HG03342 (cell line): ENCODE measurements around the gene TXNDC11.

Experiments
- ATAC-seq: cut with Tn5 transposase; IDR thresholded peaks from one replicate; pipeline ENCODE4 v1.9.1; 2021; ENCODE audit warnings: mild to moderate bottlenecking, moderate library complexity; ENCODE audit not compliant: unreplicated experiment

The TXNDC11 gene

DNA sequence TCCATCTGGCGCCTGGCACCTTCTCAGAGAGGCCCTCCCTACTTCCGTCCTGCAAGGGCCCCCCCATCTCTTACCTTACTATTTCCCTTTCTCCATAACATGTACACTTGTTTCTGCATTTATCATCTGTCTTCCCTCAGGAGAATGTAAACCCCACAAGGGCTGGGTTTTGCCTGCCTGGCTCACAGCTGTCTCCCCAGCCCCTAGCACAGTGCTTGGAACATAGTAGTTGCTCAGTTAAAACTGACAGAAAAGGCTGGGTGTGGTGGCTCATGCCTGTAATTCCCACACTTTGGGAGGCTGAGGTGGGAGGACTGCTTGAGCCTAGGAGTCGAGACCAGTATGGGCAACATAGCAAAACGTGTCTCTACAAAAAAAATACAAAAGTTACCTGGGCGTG lies 80.1 kb downstream of the TXNDC11 start:
- no peak for ATAC-seq

DNA sequence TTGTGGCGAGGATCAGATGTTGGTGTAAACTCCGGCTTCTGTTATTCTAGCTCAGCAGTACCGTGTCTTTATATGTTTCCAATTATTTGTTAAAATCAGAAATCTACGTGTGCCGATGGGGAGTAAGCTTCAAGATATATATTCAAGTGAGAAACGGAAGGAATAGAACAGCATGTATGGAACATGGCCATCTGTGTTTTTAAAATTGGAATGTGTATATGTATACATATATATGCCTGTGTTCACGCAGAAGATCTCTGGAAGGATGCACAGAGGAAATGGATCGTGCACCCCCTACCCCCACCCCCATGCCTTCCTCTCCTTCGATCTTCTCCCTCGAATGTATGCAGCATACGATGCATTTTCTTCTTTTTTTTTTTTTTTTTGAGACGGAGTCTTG lies 82.1 kb downstream of the TXNDC11 start:
- ATAC-seq: no peak

DNA sequence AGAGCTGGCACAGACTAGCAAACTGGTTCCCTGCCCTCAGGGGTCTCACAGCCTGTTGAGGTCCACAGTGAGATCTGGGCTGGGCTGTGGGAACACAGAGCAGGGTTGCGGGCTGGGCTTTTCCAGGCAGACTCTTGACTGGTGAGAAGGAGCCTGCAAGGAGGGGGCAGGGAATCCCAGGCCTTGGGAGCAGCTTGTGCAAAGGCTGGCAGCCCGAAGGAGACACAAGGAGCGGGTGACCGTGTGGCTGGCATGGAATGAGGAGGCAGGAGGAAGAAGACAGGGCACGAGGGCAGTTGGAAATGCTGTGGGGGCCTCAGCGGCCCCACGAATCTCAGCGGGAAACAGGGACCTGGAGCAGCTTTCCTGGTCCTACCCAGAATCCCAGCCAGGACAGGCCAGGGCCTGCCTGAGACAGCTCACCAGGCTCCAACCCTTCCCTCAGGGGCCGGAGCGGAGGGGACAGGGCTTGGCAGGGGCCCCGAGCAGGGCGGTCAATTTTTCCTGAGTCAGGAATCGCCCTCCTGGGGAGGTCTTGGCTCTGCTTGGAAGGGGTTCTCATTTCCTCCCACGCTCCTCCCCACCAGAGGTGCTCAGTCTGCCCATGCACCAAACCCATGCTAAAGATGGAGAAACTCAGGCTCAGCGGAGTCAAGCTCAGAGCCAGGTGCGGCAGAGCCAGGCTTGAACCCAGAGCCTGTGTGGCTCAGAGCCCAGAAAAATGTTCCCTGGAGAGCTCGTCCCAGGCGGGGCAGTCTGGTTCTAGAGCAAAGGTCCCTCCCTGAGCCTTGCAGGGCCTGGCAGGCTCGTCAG lies 83.6 kb downstream of the TXNDC11 start:
- no peak for ATAC-seq

- no peak for ATAC-seq
Observed at GRCh38 chr16:11657556-11657955, 85.1 kb downstream of the TXNDC11 start.

DNA sequence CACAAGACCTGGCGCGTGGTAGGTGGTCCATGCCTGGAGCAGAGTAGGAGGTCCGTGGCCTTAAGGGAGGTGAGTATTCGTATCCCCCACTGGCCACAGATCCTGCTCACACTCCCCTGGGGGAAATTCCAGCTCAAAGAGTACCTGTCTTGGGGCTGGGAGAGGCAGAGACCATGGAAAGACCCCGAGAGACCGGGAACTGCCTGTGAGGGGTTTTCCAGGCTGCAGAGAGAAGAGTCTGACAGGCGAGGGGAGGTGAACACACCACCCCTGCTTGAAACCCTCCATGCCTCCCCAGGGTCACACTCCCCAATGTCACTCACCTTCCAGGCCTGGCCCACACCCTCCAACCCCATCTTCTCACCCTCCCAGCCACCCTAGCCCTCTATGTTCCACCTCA lies 87.0 kb downstream of the TXNDC11 start:
- no peak for ATAC-seq

DNA sequence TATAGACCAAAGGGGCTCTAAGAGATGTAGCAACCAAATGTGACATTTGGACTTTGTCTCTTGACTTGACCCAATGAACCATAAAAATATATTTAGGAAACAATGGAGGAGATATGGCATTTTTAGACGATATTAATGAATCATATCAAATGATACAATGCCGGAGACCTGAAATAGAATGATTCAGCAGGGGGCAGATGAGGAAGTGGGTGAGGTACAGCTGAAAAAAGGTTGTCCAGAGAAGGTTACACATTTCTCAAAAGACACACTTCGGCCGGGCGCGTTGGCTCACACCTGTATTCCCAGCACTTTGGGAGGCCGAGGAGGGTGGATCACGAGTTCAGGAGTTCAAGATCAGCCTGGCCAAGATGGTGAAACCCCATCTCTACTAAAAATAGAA lies 90.9 kb downstream of the TXNDC11 start:
- ATAC-seq: no peak

DNA sequence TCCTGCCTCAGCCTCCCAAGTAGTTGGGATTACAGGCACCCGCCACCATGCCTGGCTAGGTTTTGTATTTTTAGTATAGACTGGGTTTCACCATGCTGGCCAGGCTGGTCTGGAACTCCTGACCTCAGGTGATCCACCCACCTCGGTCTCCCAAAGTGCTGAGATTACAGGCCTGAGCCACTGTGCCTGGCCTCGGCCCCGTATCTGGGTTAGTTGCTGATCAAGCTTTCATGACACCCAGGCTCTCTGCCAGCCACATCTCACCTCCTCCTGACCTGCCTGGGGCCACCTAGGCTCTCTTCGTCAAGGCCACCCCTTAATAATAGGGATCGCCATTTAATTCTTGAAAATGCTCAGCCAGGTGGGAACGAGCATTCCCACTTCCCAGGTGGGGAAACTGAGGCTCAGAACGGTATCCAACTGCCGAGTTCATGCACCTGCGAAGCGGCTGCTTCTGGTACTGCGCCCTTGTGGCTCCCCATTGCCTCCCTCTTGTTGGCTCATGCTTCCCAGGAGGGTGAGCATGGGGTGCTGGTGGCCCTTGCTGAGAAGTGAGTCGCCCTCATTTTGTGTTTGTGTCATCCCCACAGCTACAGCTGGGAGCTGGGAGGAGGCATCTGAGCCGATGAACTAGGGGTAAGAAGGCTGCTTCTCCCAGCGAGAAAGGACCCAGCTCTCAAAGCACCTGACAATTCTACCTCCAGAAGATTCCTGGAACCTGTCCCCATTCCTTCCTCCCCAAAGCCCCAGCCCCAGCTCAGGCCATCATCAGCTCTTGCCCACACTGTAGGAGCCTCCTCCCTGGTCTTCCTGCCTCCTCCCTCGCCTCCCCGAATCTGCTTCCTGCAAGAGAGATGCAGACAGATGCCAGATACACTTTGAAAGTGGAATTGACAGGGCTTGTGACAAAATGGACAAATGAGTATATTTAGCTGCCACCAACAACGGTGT lies 91.7 kb downstream of the TXNDC11 start:
- no peak for ATAC-seq

DNA sequence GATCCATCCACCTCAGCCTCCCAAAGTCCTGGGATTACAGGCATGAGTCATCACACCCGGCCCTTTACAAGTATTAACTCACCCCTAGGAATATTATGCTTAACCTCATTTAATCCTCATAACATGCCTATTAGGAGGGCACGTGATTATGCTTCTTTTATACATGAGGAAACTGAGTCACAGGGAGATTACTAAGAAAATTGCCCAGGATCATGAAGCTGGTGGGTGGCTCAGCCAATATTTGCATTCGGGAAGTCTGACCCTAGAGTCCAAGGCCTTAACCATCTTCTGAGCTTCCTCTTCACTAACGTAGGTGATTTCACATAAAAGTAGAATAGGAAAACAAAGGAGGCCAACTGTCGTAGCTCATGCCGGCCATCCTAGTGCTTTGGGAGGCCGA lies 93.4 kb downstream of the TXNDC11 start:
- ATAC-seq: no peak

GRCh38 chr16:11642765-11643116 lies 99.9 kb downstream of the TXNDC11 start:
- no peak for ATAC-seq

GRCh38 chr16:11640987-11641817 lies 101.5 kb downstream of the TXNDC11 start:
- ATAC-seq: no peak

GRCh38 chr16:11639925-11640899 lies 102.4 kb downstream of the TXNDC11 start:
- ATAC-seq: no peak

DNA sequence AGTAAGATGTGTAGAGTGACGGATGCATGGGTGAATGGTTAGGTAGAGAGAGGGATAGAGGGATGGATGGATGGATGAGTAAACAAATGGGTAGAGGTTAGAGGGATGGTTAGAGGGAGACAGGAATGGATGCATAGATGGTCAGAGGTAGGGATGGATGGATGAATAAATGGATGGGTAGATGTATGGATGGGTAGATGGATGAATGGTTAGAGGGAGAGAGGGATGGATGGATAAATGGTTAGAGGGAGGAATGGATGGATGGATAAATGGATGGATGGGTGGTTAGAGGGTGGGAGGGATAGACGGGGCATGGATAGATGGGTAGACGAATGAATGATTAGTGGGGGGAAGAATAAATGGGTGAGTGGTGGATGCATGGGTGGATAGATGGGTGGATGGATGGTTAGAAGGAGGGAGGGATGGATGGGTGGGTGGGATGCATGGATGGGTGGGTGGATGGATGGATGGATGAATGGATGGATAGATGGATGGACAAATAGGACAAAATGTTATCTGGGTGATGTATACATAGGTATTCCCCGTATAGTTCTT lies 103.6 kb downstream of the TXNDC11 start:
- no peak for ATAC-seq

GRCh38 chr16:11638140-11638539 lies 104.5 kb downstream of the TXNDC11 start:
- ATAC-seq: no peak

DNA sequence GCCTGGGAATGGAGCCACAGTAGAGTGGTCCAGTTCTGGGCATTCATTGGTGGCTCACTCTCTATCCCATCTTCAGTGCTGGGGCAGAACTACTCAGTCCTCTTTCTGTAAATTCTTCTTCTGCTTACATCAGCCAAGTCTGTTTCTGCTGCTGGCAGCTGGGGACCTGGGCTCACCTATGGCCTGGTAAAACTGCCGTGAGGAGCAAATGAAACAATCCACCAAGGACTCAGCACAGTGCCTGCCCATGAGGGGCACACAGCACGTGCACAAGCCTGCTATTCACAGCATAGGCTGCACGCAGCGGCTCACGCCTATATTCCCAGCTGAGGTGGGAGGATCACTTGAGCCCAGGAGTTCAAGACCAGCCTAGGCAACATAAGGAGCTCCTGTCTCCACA lies 105.3 kb downstream of the TXNDC11 start:
- ATAC-seq: no peak

- ATAC-seq: no peak
Observed at GRCh38 chr16:11636172-11636721, 106.4 kb downstream of the TXNDC11 start.

- no peak for ATAC-seq
Observed at GRCh38 chr16:11635679-11636171, 106.9 kb downstream of the TXNDC11 start.

DNA sequence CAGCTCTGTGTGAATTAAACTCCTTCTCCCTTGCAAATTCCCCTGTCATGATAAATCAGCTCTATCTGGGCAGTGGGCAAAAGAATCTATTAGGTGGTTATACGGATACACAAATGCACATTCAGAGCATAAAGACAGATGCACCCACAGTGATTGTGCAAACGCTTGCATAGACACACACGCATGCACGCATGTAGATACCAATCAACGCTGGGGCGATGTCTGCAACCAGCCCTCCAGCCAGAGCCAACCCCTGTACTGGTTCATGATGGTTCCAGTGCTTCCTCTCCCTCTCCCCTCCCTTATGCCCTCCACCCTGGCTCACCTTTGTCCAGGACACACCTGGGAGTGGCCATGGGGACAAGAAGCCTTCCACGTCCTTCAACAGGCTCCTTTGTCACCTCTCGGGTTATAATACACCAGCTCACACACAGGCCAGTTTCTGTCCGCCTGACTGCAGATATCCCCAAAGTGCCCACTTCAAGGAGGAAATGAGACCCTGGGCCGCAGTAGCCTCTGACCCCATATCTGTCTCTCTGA lies 107.5 kb downstream of the TXNDC11 start:
- ATAC-seq: no peak

DNA sequence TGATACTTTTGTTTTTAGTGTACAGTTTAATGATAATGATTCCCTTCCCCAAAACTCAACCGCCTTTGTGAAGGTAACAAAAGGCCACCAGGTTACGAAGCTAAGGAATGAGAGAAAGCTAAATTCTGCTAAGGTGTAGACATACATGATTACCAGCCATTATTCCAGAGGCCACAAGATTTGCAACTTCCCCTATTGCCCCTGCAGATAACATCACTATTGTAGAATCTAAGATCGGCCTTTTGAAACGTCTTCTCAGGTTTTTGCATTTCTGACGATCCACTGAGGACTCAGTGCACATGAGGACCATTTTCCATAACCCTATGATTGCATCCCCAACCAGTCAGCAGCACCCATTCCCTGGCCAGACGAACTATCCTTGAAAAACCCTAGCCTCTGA lies 108.3 kb downstream of the TXNDC11 start:
- ATAC-seq: no peak

DNA sequence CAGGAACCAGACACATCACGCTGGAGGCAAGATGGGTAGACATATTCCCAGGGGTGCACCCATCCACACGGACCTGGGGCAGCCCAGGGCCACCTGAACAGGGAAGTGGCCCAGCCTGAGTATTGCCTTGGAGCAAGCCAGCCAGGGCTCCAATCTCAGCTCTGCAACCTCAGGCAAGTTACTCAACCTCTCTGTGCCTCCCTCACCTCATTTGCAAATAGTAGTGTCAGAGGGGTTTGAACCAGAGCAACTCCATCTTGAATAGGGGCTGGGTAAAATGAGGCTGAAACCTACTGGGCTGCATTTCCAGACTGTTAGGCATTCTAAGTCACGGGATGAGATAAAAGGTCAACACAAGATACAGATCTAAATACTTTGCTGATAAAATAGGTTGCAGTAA lies 109.5 kb downstream of the TXNDC11 start:
- ATAC-seq: no peak
